GM21515 (cell line): ENCODE measurements around the gene GAGE12C.
"Not testable (repeated sequence)": the region's sequence is repeated elsewhere in the genome, so short reads cannot be mapped to it uniquely, and the experiment has no call there.

Experiments used
- ATAC-seq: cut with Tn5 transposase; IDR thresholded peaks from one replicate; pipeline ENCODE4 v1.9.1; 2021; ENCODE audit not compliant: unreplicated experiment

GAGE12C gene, protein sequence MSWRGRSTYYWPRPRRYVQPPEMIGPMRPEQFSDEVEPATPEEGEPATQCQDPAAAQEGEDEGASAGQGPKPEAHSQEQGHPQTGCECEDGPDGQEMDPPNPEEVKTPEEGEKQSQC

DNA sequence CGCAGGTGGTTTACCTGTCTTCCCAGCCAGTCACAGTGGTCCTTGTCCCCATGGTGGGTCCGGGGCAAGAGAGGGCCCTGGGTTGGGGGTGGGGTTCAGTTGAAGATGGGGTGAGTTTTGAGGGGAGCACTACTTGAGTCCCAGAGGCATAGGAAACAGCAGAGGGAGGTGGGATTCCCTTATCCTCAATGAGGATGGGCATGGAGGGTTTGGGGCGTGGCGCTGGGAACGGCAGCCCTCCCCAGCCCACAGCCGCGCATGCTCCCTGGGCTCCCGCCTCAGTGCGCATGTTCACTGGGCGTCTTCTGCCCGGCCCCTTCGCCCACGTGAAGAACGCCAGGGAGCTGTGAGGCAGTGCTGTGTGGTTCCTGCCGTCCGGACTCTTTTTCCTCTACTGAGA, at the start of gene GAGE12C:
Gene GAGE12C (plus strand): TSS at position 301 of the 400 bp plus-strand sequence. CDS start 1,155 bp downstream, outside the sequence.
- ATAC-seq, result not testable (repeated sequence)

DNA sequence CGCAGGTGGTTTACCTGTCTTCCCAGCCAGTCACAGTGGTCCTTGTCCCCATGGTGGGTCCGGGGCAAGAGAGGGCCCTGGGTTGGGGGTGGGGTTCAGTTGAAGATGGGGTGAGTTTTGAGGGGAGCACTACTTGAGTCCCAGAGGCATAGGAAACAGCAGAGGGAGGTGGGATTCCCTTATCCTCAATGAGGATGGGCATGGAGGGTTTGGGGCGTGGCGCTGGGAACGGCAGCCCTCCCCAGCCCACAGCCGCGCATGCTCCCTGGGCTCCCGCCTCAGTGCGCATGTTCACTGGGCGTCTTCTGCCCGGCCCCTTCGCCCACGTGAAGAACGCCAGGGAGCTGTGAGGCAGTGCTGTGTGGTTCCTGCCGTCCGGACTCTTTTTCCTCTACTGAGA, 9.5 kb downstream of the GAGE12C start, which contains the start of gene GAGE12D:
Gene GAGE12D (plus strand): TSS at position 301 of the 400 bp plus-strand sequence. CDS start 1,155 bp downstream, outside the sequence.
- not testable (repeated sequence) for ATAC-seq

DNA sequence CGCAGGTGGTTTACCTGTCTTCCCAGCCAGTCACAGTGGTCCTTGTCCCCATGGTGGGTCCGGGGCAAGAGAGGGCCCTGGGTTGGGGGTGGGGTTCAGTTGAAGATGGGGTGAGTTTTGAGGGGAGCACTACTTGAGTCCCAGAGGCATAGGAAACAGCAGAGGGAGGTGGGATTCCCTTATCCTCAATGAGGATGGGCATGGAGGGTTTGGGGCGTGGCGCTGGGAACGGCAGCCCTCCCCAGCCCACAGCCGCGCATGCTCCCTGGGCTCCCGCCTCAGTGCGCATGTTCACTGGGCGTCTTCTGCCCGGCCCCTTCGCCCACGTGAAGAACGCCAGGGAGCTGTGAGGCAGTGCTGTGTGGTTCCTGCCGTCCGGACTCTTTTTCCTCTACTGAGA, 19.0 kb downstream of the GAGE12C start, which contains the start of gene GAGE12E:
Gene GAGE12E (plus strand): TSS at position 301 of the 400 bp plus-strand sequence. CDS start 1,155 bp downstream, outside the sequence.
- not testable (repeated sequence) for ATAC-seq

DNA sequence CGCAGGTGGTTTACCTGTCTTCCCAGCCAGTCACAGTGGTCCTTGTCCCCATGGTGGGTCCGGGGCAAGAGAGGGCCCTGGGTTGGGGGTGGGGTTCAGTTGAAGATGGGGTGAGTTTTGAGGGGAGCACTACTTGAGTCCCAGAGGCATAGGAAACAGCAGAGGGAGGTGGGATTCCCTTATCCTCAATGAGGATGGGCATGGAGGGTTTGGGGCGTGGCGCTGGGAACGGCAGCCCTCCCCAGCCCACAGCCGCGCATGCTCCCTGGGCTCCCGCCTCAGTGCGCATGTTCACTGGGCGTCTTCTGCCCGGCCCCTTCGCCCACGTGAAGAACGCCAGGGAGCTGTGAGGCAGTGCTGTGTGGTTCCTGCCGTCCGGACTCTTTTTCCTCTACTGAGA, 28.6 kb downstream of the GAGE12C start, which contains the start of gene GAGE12F:
Gene GAGE12F (plus strand): TSS at position 301 of the 400 bp plus-strand sequence. CDS start 1,155 bp downstream, outside the sequence.
- not testable (repeated sequence) for ATAC-seq

DNA sequence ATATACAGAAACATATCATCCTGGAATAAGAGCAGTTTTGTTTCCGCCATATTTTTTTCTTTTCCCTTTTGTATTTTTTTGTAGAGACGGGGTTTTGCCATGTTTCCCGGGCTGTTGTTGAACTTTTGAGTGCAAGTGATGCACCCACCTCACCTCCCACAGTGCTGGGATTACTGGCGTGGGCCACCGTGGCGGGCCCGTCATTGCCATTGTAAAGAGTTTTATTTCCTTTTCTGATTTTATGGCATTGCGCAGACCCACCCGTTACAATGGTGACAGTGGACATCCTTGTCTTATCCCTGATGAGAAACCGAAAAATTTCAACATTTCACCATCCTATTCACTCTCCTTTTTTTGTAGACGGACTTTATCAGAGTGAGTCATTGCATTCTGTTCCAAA, 36.8 kb downstream of the GAGE12C start:
- ATAC-seq, result not testable (repeated sequence)

DNA sequence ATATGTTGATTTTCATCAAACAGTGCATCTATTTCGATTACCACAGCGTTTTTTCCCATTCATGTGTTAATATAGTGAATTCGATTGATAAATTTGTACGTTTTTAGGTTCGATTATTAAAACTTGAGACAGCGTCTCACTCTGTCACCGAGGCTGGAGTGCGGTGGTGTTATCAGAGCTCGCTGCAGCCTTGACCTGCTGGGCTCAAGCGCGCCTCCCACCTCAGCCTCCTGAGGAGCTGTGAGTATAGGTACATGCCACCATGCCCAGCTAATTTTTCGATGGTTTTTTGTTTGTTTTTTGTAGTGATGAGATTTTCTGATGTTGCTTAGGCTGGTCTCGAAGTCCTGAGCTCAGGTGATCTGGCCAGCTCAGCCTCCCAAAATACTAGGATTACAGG, 37.2 kb downstream of the GAGE12C start:
- ATAC-seq, result not testable (repeated sequence)

DNA sequence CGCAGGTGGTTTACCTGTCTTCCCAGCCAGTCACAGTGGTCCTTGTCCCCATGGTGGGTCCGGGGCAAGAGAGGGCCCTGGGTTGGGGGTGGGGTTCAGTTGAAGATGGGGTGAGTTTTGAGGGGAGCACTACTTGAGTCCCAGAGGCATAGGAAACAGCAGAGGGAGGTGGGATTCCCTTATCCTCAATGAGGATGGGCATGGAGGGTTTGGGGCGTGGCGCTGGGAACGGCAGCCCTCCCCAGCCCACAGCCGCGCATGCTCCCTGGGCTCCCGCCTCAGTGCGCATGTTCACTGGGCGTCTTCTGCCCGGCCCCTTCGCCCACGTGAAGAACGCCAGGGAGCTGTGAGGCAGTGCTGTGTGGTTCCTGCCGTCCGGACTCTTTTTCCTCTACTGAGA, 38.1 kb downstream of the GAGE12C start, which contains the start of gene GAGE12G:
Gene GAGE12G (plus strand): TSS at position 301 of the 400 bp plus-strand sequence. CDS start 1,155 bp downstream, outside the sequence.
- not testable (repeated sequence) for ATAC-seq

DNA sequence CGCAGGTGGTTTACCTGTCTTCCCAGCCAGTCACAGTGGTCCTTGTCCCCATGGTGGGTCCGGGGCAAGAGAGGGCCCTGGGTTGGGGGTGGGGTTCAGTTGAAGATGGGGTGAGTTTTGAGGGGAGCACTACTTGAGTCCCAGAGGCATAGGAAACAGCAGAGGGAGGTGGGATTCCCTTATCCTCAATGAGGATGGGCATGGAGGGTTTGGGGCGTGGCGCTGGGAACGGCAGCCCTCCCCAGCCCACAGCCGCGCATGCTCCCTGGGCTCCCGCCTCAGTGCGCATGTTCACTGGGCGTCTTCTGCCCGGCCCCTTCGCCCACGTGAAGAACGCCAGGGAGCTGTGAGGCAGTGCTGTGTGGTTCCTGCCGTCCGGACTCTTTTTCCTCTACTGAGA, 47.7 kb downstream of the GAGE12C start, which contains the start of gene GAGE12H:
Gene GAGE12H (plus strand): TSS at position 301 of the 400 bp plus-strand sequence. CDS start 1,155 bp downstream, outside the sequence.
- ATAC-seq, result not testable (repeated sequence)
